DMS 273 (cell line): ENCODE data around the gene SERPINB12.
A peak's percentile ranks its signal among the peaks of the same experiment; 100 is the strongest.

ENCODE experiments used
- DNase-seq: peaks from one replicate; lab custom pipeline; 2025; ENCODE audit not compliant: unreplicated experiment; lab: John Stamatoyannopoulos, UW

SERPINB12 gene

GRCh38 chr18:63542069-63542468, at the start of gene SERPINB12:
Gene SERPINB12 (plus strand): TSS chr18:63542369. CDS start chr18:63556160, 13,791 bp downstream.
- DNase-seq, result no peak

- no peak for DNase-seq
Measured at GRCh38 chr18:63492851-63493250, 49.3 kb upstream of the SERPINB12 start.

GRCh38 chr18:63495675-63496074, 46.5 kb upstream of the SERPINB12 start:
- DNase-seq, result no peak

- DNase-seq, result peak; percentile 68
Measured at GRCh38 chr18:63505566-63506335, 36.4 kb upstream of the SERPINB12 start.

- no peak for DNase-seq
Measured at GRCh38 chr18:63506336-63506646, 35.9 kb upstream of the SERPINB12 start.

- no peak for DNase-seq
Measured at GRCh38 chr18:63508596-63508995, 33.6 kb upstream of the SERPINB12 start.

- DNase-seq, result peak; percentile 41
Measured at GRCh38 chr18:63511285-63511684, 30.9 kb upstream of the SERPINB12 start.

GRCh38 chr18:63514326-63514725, 27.8 kb upstream of the SERPINB12 start:
- no peak for DNase-seq

GRCh38 chr18:63514888-63515678, 27.1 kb upstream of the SERPINB12 start:
- peak; percentile 14 for DNase-seq

- no peak for DNase-seq
Measured at GRCh38 chr18:63515801-63516200, 26.4 kb upstream of the SERPINB12 start.

- peak; percentile 86 for DNase-seq
Measured at GRCh38 chr18:63518178-63519012, 23.8 kb upstream of the SERPINB12 start.

GRCh38 chr18:63520053-63520685, 22.0 kb upstream of the SERPINB12 start:
- no peak for DNase-seq

GRCh38 chr18:63523660-63524059, 18.5 kb upstream of the SERPINB12 start:
- DNase-seq, result peak; percentile 24

- no peak for DNase-seq
Measured at GRCh38 chr18:63527251-63527650, 14.9 kb upstream of the SERPINB12 start.

GRCh38 chr18:63528863-63529492, 13.2 kb upstream of the SERPINB12 start:
- DNase-seq, result no peak

GRCh38 chr18:63532471-63532870, 9.7 kb upstream of the SERPINB12 start:
- DNase-seq, result no peak

- DNase-seq, result no peak
Measured at GRCh38 chr18:63534615-63535014, 7.6 kb upstream of the SERPINB12 start.

GRCh38 chr18:63539904-63540510, 2.2 kb upstream of the SERPINB12 start:
- no peak for DNase-seq

- no peak for DNase-seq
Measured at GRCh38 chr18:63544017-63544416, 1.8 kb downstream of the SERPINB12 start.

GRCh38 chr18:63545000-63545399, 2.8 kb downstream of the SERPINB12 start:
- DNase-seq, result no peak
